ENCODE measurements around the gene CDH13. TPM values are rescaled to one million over a fixed set of nuclear protein-coding genes. Genes with fewer than 3 reads are reported as not detected.

CDH13 gene
- total RNA-seq, 1 donor from 2014 or later = 2.3 TPM

GRCh38 chr16:82820855-82821254, 194.1 kb downstream of the CDH13 start:
- DNase-seq (ENCODE audit: low spot score) = no peak
- Mint-ChIP-seq H3K36me3 (ENCODE audit: low read depth, unreplicated experiment) (no peaks in the 10 kb centered on the region), H3K4me1 (ENCODE audit: unreplicated experiment) (no peaks in the 10 kb centered on the region), H3K9me3 (ENCODE audit: unreplicated experiment) (no peaks in the 10 kb centered on the region), H3K27ac (ENCODE audit: unreplicated experiment) (no peak overlapping the region), H3K27me3 (ENCODE audit: unreplicated experiment) (peaks cover 2% of the 10 kb centered on the region), H3K4me3 (ENCODE audit: unreplicated experiment) (no peak overlapping the region)
- no peak for TF ChIP-seq CTCF (IDR thresholded peaks at IDR 0.05; ENCODE audit: unreplicated experiment)

GRCh38 chr16:82824408-82824807, 197.6 kb downstream of the CDH13 start:
- Mint-ChIP-seq H3K27me3 (ENCODE audit: unreplicated experiment) (peaks cover 2% of the 10 kb centered on the region), H3K27ac (ENCODE audit: unreplicated experiment) (no peak overlapping the region), H3K4me3 (ENCODE audit: unreplicated experiment) (no peak overlapping the region), H3K36me3 (ENCODE audit: low read depth, unreplicated experiment) (no peaks in the 10 kb centered on the region), H3K4me1 (ENCODE audit: unreplicated experiment) (no peaks in the 10 kb centered on the region), H3K9me3 (ENCODE audit: unreplicated experiment) (no peaks in the 10 kb centered on the region)
- no peak for TF ChIP-seq CTCF (IDR thresholded peaks at IDR 0.05; ENCODE audit: unreplicated experiment)
- DNase-seq (ENCODE audit: low spot score) = no peak

- Mint-ChIP-seq H3K27ac (ENCODE audit: unreplicated experiment) (no peak overlapping the region), H3K9me3 (ENCODE audit: unreplicated experiment) (no peaks in the 10 kb centered on the region), H3K36me3 (ENCODE audit: low read depth, unreplicated experiment) (no peaks in the 10 kb centered on the region), H3K27me3 (ENCODE audit: unreplicated experiment) (peaks cover 4% of the 10 kb centered on the region), H3K4me3 (ENCODE audit: unreplicated experiment) (no peak overlapping the region), H3K4me1 (ENCODE audit: unreplicated experiment) (no peaks in the 10 kb centered on the region)
- DNase-seq (ENCODE audit: low spot score) = no peak
- no peak for TF ChIP-seq CTCF (IDR thresholded peaks at IDR 0.05; ENCODE audit: unreplicated experiment)
Observed at GRCh38 chr16:82829301-82829700, 202.5 kb downstream of the CDH13 start.

GRCh38 chr16:82830944-82831343, 204.2 kb downstream of the CDH13 start:
- H3K4me1 Mint-ChIP-seq (ENCODE audit: unreplicated experiment) = no peaks in the 10 kb centered on the region
- H3K4me3 Mint-ChIP-seq (ENCODE audit: unreplicated experiment) = no peak overlapping the region
- H3K36me3 Mint-ChIP-seq (ENCODE audit: low read depth, unreplicated experiment) = no peaks in the 10 kb centered on the region
- TF ChIP-seq CTCF (IDR thresholded peaks at IDR 0.05; ENCODE audit: unreplicated experiment) = no peak
- H3K27me3 Mint-ChIP-seq (ENCODE audit: unreplicated experiment) = peaks cover 4% of the 10 kb centered on the region
- no peak overlapping the region for H3K27ac Mint-ChIP-seq (ENCODE audit: unreplicated experiment)
- H3K9me3 Mint-ChIP-seq (ENCODE audit: unreplicated experiment) = no peaks in the 10 kb centered on the region
- no peak for DNase-seq (ENCODE audit: low spot score)

GRCh38 chr16:82832821-82833220, 206.1 kb downstream of the CDH13 start:
- no peak for DNase-seq (ENCODE audit: low spot score)
- Mint-ChIP-seq H3K9me3 (ENCODE audit: unreplicated experiment) (peaks cover 3% of the 10 kb centered on the region), H3K27me3 (ENCODE audit: unreplicated experiment) (peaks cover 4% of the 10 kb centered on the region), H3K4me1 (ENCODE audit: unreplicated experiment) (no peaks in the 10 kb centered on the region), H3K36me3 (ENCODE audit: low read depth, unreplicated experiment) (no peaks in the 10 kb centered on the region), H3K27ac (ENCODE audit: unreplicated experiment) (no peak overlapping the region), H3K4me3 (ENCODE audit: unreplicated experiment) (no peak overlapping the region)
- TF ChIP-seq CTCF (IDR thresholded peaks at IDR 0.05; ENCODE audit: unreplicated experiment) = no peak

Measured in endothelial cell (in vitro differentiated cells).